Gastrocnemius medialis (tissue), 4 donors: ENCODE data around the gene DSG2.

ENCODE experiments used
- POLR2A ChIP-seq, 2 donors: fragments of 450-650 bp; IDR thresholded peaks; one replicate each; pipeline ENCODE4 v1.6.1; 2017; ENCODE audit warnings: antibody characterized with exemption in 2 of 2, mild to moderate bottlenecking in 2 of 2, moderate library complexity in 2 of 2
- TF ChIP-seq, protein P1 (sequence below), 5 experiments: fragments of 450-650 bp in 3 of 5; fragments of 200-600 bp in 2 of 5; sonication (generic) in 2 of 5; IDR thresholded peaks in 4 of 5; conservative IDR thresholded peaks in 1 of 5; 1 replicate in 4 of 5; 2 replicates in 1 of 5; pipeline ENCODE4 v1.5.1; 2016 to 2019; ENCODE audit warnings: antibody characterized with exemption in 5 of 5, mild to moderate bottlenecking in 3 of 5, moderate library complexity in 3 of 5

DNA sequence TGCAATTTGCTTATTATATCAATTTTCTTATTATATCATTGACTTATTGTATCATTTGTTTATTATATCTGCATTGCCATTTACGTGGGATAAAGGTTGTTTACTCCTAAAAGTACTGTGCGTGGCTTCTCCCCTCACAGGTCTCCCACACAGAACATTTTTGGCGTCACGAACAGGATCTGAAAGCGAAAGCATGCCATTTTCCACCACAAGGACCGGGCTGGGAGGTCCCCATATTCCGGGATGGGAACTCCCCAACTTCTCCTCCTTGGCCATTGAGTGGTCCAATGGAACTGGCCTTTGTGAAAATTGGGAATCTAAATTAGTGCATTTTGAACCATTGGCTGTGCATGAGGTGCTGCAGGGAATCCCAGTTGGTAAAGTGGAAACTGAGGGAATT, 4.8 kb upstream of the DSG2 start:
- TF ChIP-seq, protein P1, sequence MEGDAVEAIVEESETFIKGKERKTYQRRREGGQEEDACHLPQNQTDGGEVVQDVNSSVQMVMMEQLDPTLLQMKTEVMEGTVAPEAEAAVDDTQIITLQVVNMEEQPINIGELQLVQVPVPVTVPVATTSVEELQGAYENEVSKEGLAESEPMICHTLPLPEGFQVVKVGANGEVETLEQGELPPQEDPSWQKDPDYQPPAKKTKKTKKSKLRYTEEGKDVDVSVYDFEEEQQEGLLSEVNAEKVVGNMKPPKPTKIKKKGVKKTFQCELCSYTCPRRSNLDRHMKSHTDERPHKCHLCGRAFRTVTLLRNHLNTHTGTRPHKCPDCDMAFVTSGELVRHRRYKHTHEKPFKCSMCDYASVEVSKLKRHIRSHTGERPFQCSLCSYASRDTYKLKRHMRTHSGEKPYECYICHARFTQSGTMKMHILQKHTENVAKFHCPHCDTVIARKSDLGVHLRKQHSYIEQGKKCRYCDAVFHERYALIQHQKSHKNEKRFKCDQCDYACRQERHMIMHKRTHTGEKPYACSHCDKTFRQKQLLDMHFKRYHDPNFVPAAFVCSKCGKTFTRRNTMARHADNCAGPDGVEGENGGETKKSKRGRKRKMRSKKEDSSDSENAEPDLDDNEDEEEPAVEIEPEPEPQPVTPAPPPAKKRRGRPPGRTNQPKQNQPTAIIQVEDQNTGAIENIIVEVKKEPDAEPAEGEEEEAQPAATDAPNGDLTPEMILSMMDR (IDR thresholded peaks at IDR 0.05 in 4 of 5, conservative IDR thresholded peaks at IDR 0.05 in 1 of 5) = no peak
- TF ChIP-seq POLR2A (IDR thresholded peaks at IDR 0.05) = no peak
